B cell (primary cell): ENCODE results near the gene MFAP3L.

Experiments used
- CTCF ChIP-seq: fragments of 200-600 bp; IDR thresholded peaks from one replicate; pipeline ENCODE4 v1.8.0; 2022; ENCODE audit warnings: antibody characterized with exemption, mild to moderate bottlenecking
- EZH2 ChIP-seq: IDR thresholded peaks from 2 replicates; pipeline ENCODE4 v1.6.1; 2012; ENCODE audit warnings: borderline replicate concordance, low read depth, mild to moderate bottlenecking, moderate library complexity, low read length; ENCODE audit not compliant: insufficient read depth, poor library complexity, severe bottlenecking

DNA sequence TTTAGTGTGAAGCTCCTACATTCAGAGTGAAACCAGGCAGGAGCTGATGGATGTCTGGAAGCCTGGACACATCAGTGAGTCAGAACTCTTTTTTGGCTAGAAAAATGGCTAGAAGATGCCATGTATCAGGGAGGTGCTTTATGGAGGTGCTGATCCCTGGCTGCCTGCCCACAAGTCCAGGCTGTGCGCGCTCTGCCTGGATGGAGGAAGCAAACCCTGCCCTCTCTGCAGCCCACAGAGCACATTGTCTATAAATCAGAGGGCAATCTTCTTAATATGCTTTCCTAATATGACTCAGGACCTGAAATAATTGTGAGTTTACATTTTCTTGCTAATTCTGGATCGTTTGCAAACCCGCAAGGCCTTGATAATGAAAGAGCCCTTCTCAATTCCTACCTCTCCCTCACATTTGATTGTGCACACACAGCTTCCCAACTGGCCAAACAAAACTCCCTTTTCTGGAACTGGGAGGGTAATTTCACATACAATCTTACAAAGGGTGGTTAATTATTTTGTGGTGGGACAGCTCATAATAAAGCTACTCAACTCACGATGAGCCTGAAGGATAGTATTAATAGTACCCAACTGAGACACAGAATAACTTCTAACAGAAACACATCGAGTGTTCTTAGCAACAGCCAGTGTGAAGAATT lies 11.7 kb downstream of the MFAP3L start:
- TF ChIP-seq CTCF (no peak), EZH2 (no peak)
